Fibroblast of pulmonary artery (primary cell): Measurements from ENCODE around the gene GABARAPL1.

Experiments used
- DNase-seq: peaks from one replicate; pipeline ENCODE4 v3.0.0-alpha.2; 2010; ENCODE audit warnings: low read depth
- H3K4me3 ChIP-seq: replicated peaks from 2 replicates; pipeline ENCODE4 v1.5.1; 2011; ENCODE audit warnings: low read depth, mild to moderate bottlenecking, control low read depth, low read length, moderate library complexity
- CTCF ChIP-seq: IDR thresholded peaks from 2 replicates; pipeline ENCODE4 v1.5.1; 2011; ENCODE audit warnings: mild to moderate bottlenecking, control low read depth, low read length, inconsistent platforms; ENCODE audit errors: missing control alignments

GABARAPL1 gene

GRCh38 chr12:10235761-10236631 lies 23.3 kb downstream of the GABARAPL1 start:
- peak; percentile 62 for DNase-seq
- H3K4me3 ChIP-seq, result no peak overlapping the region
- peak; percentile 82 for TF ChIP-seq CTCF

- no peak for TF ChIP-seq CTCF
- no peak for DNase-seq
- no peak overlapping the region for H3K4me3 ChIP-seq
These were observed 24.0 kb downstream of the GABARAPL1 start for GRCh38 chr12:10236720-10237119.

GRCh38 chr12:10238526-10238925 lies 25.8 kb downstream of the GABARAPL1 start:
- no peak for TF ChIP-seq CTCF

GRCh38 chr12:10241290-10241689 lies 28.6 kb downstream of the GABARAPL1 start:
- no peak for DNase-seq
- H3K4me3 ChIP-seq, result no peak overlapping the region
- no peak for TF ChIP-seq CTCF

More at GRCh38 chr12:10238526-10238925, 25.8 kb downstream of the GABARAPL1 start:
- no peak for DNase-seq
- H3K4me3 ChIP-seq, result no peak overlapping the region

GRCh38 chr12:10241727-10242126 lies 29.1 kb downstream of the GABARAPL1 start:
- TF ChIP-seq CTCF, result no peak
- no peak for DNase-seq

GRCh38 chr12:10242539-10242938 lies 29.9 kb downstream of the GABARAPL1 start:
- no peak overlapping the region for H3K4me3 ChIP-seq
- TF ChIP-seq CTCF, result no peak
- no peak for DNase-seq

More at GRCh38 chr12:10241727-10242126, 29.1 kb downstream of the GABARAPL1 start:
- H3K4me3 ChIP-seq, result no peak overlapping the region
